GM23338 (cell line): ENCODE results near the gene AMOTL1. TPM values are rescaled to one million over a fixed set of nuclear protein-coding genes. Genes with fewer than 3 reads are reported as not detected.

Source experiments
- ATAC-seq: fragments of 200-7000 bp; cut with Tn5 transposase; 3 replicates; pipeline ENCODE4 v1.9.1; 2020
- DNase-seq: peaks from one replicate; pipeline ENCODE4 v3.0.0-alpha.2; 2015; ENCODE audit warnings: low spot score
- H2AFZ ChIP-seq: fragments of 200-600 bp; sonication (generic); 2 replicates; pipeline ENCODE4 v1.8.0; 2016; ENCODE audit warnings: antibody characterized with exemption, mild to moderate bottlenecking, moderate library complexity
- H3F3A ChIP-seq: fragments of 200-600 bp; sonication (generic); replicated peaks from 2 replicates; pipeline ENCODE4 v1.8.0; 2017; ENCODE audit warnings: antibody characterized with exemption, mixed run types, low read depth
- H3K27ac ChIP-seq: fragments of 200-600 bp; sonication (generic); 2 replicates; pipeline ENCODE4 v1.6.1; 2016; ENCODE audit warnings: low read depth
- H3K27me3 ChIP-seq: fragments of 200-600 bp; sonication (generic); 2 replicates; pipeline ENCODE4 v1.8.0; 2016; ENCODE audit warnings: mild to moderate bottlenecking, mixed run types, moderate library complexity; ENCODE audit not compliant: insufficient read depth
- H3K36me3 ChIP-seq: fragments of 200-600 bp; sonication (generic); 2 replicates; pipeline ENCODE4 v1.8.0; 2016; ENCODE audit warnings: mild to moderate bottlenecking; ENCODE audit not compliant: insufficient read depth
- H3K4me1 ChIP-seq: fragments of 200-600 bp; sonication (generic); 2 replicates; pipeline ENCODE4 v1.8.0; 2016; ENCODE audit warnings: mild to moderate bottlenecking, moderate library complexity; ENCODE audit not compliant: insufficient read depth
- H3K4me2 ChIP-seq: fragments of 200-600 bp; sonication (generic); 2 replicates; pipeline ENCODE4 v1.7.1; 2017; ENCODE audit warnings: mixed run types
- H3K4me3 ChIP-seq: fragments of 200-600 bp; sonication (generic); 2 replicates; pipeline ENCODE4 v1.6.1; 2016; ENCODE audit warnings: mixed run types
- H3K79me2 ChIP-seq: fragments of 200-600 bp; sonication (generic); replicated peaks from 2 replicates; pipeline ENCODE4 v1.8.0; 2017; ENCODE audit warnings: mild to moderate bottlenecking; ENCODE audit not compliant: insufficient read depth
- H3K9me2 ChIP-seq: fragments of 200-600 bp; sonication (generic); 2 replicates; pipeline ENCODE4 v1.8.0; 2017; ENCODE audit not compliant: insufficient read depth
- H4K20me1 ChIP-seq: fragments of 200-600 bp; sonication (generic); replicated peaks from 2 replicates; pipeline ENCODE4 v1.8.0; 2017; ENCODE audit warnings: mild to moderate bottlenecking; ENCODE audit not compliant: insufficient read depth
- H3K27ac Mint-ChIP-seq: 2 replicates; pipeline ENCODE4 v1.8.0; 2020; ENCODE audit warnings: inconsistent platforms, mild to moderate bottlenecking, moderate library complexity, mixed read lengths
- H3K27me3 Mint-ChIP-seq: 3 replicates; pipeline ENCODE4 v1.8.0; 2022; ENCODE audit warnings: low read depth, mild to moderate bottlenecking, moderate library complexity, mixed read lengths, inconsistent platforms; ENCODE audit not compliant: insufficient read depth, poor library complexity
- H3K36me3 Mint-ChIP-seq: 3 replicates; pipeline ENCODE4 v1.8.0; 2021; ENCODE audit warnings: low read depth, mild to moderate bottlenecking, inconsistent platforms, moderate library complexity, mixed read lengths
- H3K4me1 Mint-ChIP-seq: 3 replicates; pipeline ENCODE4 v1.8.0; 2020; ENCODE audit warnings: mild to moderate bottlenecking, inconsistent platforms, mixed read lengths
- H3K4me3 Mint-ChIP-seq: 3 replicates; pipeline ENCODE4 v1.8.0; 2021; ENCODE audit warnings: moderate library complexity, mild to moderate bottlenecking, inconsistent platforms, mixed read lengths
- H3K9me3 Mint-ChIP-seq: 3 replicates; pipeline ENCODE4 v1.8.0; 2020; ENCODE audit warnings: moderate library complexity, mild to moderate bottlenecking, inconsistent platforms, mixed read lengths
- CREB1 ChIP-seq: fragments of 250-450 bp; sonication (Bioruptor Pico); IDR thresholded peaks from 2 replicates; pipeline ENCODE4 v1.5.0; 2020; ENCODE audit warnings: low read depth, mild to moderate bottlenecking, moderate library complexity
- EZH2 ChIP-seq: fragments of 200-600 bp; sonication (generic); IDR thresholded peaks from one replicate; pipeline ENCODE4 v1.8.0; 2017; ENCODE audit warnings: antibody characterized with exemption, mild to moderate bottlenecking, low read depth; ENCODE audit not compliant: unreplicated experiment
- EZH2phosphoT487 ChIP-seq: fragments of 200-600 bp; sonication (generic); IDR thresholded peaks from one replicate; pipeline ENCODE4 v1.8.1; 2018; ENCODE audit warnings: antibody characterized with exemption; ENCODE audit not compliant: unreplicated experiment
- JUNB ChIP-seq: IDR thresholded peaks from one replicate; pipeline ENCODE4 v1.6.1; 2016; ENCODE audit warnings: antibody characterized with exemption; ENCODE audit not compliant: unreplicated experiment
- NANOG ChIP-seq: IDR thresholded peaks from 2 replicates; pipeline ENCODE4 v1.6.1; 2016; ENCODE audit warnings: antibody characterized with exemption, borderline replicate concordance
- POLR2AphosphoS5 ChIP-seq: IDR thresholded peaks from 2 replicates; pipeline ENCODE4 v1.6.1; 2016; ENCODE audit warnings: antibody characterized with exemption, low read depth
- STAT1 ChIP-seq: IDR thresholded peaks from one replicate; pipeline ENCODE4 v1.6.1; 2016; ENCODE audit warnings: antibody characterized with exemption; ENCODE audit not compliant: unreplicated experiment
- ZNF114 ChIP-seq: fragments of 250-450 bp; sonication (Bioruptor Pico); IDR thresholded peaks from 2 replicates; pipeline ENCODE4 v1.5.0; 2020; ENCODE audit warnings: mild to moderate bottlenecking, moderate library complexity
- ZNF331 ChIP-seq: fragments of 250-450 bp; sonication (Bioruptor Pico); IDR thresholded peaks from 2 replicates; pipeline ENCODE4 v1.5.0; 2020; ENCODE audit warnings: low read depth, mild to moderate bottlenecking, moderate library complexity
- polyA plus RNA-seq: library from polyadenylated mRNA; unstranded; fragments of >200 nt; fragmentation: Nextera tagmentation; extraction: Ambion mirVana; gene quantifications from 2 replicates; pipeline ENCODE4 v1.2.1, GENCODE V29; 2016
- total RNA-seq: library from RNA; depleted of rRNA; stranded (reverse); fragments of >200 nt; shearing (Covaris generic); gene quantifications from 2 replicates; pipeline ENCODE4 v1.2.3, GENCODE V29; 2014
- TF ChIP-seq, protein P1 (sequence below): fragments of 250-450 bp; sonication (Bioruptor Pico); IDR thresholded peaks from 2 replicates; pipeline ENCODE4 v1.5.0; 2020; ENCODE audit warnings: mild to moderate bottlenecking, moderate library complexity
- TF ChIP-seq, protein P2 (sequence below): IDR thresholded peaks from 2 replicates; pipeline ENCODE4 v1.6.1; 2016; ENCODE audit warnings: antibody characterized with exemption
- TF ChIP-seq, protein P3 (sequence below), 2 experiments: fragments of 200-600 bp in 1 of 2; sonication (generic) in 1 of 2; conservative IDR thresholded peaks; 2 replicates each; pipeline versions ENCODE4 v1.5.1 to v1.6.1; 2016 to 2017; ENCODE audit warnings: antibody characterized with exemption in 2 of 2, low read depth in 2 of 2, mild to moderate bottlenecking in 2 of 2, moderate library complexity in 1 of 2
- TF ChIP-seq, protein P4 (sequence below): IDR thresholded peaks from one replicate; pipeline ENCODE4 v1.6.1; 2018; ENCODE audit warnings: antibody characterized with exemption; ENCODE audit not compliant: unreplicated experiment

AMOTL1 gene
- total and polyA plus RNA-seq, 2 experiments from 2014 or later = 4.3 to 18.7 TPM

DNA sequence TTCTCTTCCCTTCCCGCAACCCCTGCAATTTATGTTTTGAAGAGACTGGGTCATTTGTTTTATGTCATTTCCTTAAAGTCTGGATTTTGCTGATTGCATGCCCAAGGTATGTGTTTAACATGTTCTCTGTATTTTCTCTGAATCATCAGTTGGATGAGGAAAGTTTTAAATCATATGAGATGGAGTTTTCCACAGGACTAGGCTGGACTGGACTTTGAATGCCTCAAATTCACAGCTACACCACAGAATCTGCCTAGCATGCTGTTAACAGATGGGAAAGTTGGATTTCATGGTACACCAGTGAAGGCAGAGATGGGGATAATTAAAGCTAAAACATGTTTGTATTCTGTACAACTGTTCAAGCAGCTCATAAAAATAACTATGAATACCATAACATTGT, 142.6 kb downstream of the AMOTL1 start:
- H3K9me3 Mint-ChIP-seq = no peaks in the 10 kb centered on the region; the same call in 2 of the 3 replicates
- no peak for ATAC-seq
- Histone ChIP-seq H3K79me2 (no peaks in the 10 kb centered on the region), H3K9me2 (no peaks in the 10 kb centered on the region), H3K4me3 (no peak overlapping the region), H3F3A (no peaks in the 10 kb centered on the region), H3K4me2 (no peak overlapping the region), H3K27ac (no peak overlapping the region), H2AFZ (no peak overlapping the region), H3K36me3 (no peaks in the 10 kb centered on the region), H3K27me3 (no peaks in the 10 kb centered on the region), H4K20me1 (no peaks in the 10 kb centered on the region), H3K4me1 (no peaks in the 10 kb centered on the region)
- no peak overlapping the region for H3K4me3 Mint-ChIP-seq
- no peaks in the 10 kb centered on the region for H3K36me3 Mint-ChIP-seq
- H3K27me3 Mint-ChIP-seq = no peaks in the 10 kb centered on the region
- TF ChIP-seq, protein P1, sequence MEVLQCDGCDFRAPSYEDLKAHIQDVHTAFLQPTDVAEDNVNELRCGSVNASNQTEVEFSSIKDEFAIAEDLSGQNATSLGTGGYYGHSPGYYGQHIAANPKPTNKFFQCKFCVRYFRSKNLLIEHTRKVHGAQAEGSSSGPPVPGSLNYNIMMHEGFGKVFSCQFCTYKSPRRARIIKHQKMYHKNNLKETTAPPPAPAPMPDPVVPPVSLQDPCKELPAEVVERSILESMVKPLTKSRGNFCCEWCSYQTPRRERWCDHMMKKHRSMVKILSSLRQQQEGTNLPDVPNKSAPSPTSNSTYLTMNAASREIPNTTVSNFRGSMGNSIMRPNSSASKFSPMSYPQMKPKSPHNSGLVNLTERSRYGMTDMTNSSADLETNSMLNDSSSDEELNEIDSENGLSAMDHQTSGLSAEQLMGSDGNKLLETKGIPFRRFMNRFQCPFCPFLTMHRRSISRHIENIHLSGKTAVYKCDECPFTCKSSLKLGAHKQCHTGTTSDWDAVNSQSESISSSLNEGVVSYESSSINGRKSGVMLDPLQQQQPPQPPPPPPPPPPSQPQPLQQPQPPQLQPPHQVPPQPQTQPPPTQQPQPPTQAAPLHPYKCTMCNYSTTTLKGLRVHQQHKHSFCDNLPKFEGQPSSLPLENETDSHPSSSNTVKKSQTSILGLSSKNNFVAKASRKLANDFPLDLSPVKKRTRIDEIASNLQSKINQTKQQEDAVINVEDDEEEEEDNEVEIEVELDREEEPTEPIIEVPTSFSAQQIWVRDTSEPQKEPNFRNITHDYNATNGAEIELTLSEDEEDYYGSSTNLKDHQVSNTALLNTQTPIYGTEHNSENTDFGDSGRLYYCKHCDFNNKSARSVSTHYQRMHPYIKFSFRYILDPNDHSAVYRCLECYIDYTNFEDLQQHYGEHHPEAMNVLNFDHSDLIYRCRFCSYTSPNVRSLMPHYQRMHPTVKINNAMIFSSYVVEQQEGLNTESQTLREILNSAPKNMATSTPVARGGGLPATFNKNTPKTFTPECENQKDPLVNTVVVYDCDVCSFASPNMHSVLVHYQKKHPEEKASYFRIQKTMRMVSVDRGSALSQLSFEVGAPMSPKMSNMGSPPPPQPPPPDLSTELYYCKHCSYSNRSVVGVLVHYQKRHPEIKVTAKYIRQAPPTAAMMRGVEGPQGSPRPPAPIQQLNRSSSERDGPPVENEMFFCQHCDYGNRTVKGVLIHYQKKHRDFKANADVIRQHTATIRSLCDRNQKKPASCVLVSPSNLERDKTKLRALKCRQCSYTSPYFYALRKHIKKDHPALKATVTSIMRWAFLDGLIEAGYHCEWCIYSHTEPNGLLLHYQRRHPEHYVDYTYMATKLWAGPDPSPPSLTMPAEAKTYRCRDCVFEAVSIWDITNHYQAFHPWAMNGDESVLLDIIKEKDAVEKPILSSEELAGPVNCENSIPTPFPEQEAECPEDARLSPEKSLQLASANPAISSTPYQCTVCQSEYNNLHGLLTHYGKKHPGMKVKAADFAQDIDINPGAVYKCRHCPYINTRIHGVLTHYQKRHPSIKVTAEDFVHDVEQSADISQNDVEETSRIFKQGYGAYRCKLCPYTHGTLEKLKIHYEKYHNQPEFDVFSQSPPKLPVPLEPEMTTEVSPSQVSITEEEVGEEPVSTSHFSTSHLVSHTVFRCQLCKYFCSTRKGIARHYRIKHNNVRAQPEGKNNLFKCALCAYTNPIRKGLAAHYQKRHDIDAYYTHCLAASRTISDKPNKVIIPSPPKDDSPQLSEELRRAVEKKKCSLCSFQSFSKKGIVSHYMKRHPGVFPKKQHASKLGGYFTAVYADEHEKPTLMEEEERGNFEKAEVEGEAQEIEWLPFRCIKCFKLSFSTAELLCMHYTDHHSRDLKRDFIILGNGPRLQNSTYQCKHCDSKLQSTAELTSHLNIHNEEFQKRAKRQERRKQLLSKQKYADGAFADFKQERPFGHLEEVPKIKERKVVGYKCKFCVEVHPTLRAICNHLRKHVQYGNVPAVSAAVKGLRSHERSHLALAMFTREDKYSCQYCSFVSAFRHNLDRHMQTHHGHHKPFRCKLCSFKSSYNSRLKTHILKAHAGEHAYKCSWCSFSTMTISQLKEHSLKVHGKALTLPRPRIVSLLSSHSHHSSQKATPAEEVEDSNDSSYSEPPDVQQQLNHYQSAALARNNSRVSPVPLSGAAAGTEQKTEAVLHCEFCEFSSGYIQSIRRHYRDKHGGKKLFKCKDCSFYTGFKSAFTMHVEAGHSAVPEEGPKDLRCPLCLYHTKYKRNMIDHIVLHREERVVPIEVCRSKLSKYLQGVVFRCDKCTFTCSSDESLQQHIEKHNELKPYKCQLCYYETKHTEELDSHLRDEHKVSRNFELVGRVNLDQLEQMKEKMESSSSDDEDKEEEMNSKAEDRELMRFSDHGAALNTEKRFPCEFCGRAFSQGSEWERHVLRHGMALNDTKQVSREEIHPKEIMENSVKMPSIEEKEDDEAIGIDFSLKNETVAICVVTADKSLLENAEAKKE = no peak
- TF ChIP-seq ZNF331 (no peak), STAT1 (no peak), ZNF114 (CRISPR knock-in tag) (no peak), NANOG (no peak), EZH2phosphoT487 (no peak), POLR2AphosphoS5 (no peak), EZH2 (no peak), JUNB (no peak), CREB1 (CRISPR knock-in tag) (no peak)
- TF ChIP-seq, protein P2, sequence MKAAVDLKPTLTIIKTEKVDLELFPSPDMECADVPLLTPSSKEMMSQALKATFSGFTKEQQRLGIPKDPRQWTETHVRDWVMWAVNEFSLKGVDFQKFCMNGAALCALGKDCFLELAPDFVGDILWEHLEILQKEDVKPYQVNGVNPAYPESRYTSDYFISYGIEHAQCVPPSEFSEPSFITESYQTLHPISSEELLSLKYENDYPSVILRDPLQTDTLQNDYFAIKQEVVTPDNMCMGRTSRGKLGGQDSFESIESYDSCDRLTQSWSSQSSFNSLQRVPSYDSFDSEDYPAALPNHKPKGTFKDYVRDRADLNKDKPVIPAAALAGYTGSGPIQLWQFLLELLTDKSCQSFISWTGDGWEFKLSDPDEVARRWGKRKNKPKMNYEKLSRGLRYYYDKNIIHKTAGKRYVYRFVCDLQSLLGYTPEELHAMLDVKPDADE = no peak
- TF ChIP-seq, protein P3, sequence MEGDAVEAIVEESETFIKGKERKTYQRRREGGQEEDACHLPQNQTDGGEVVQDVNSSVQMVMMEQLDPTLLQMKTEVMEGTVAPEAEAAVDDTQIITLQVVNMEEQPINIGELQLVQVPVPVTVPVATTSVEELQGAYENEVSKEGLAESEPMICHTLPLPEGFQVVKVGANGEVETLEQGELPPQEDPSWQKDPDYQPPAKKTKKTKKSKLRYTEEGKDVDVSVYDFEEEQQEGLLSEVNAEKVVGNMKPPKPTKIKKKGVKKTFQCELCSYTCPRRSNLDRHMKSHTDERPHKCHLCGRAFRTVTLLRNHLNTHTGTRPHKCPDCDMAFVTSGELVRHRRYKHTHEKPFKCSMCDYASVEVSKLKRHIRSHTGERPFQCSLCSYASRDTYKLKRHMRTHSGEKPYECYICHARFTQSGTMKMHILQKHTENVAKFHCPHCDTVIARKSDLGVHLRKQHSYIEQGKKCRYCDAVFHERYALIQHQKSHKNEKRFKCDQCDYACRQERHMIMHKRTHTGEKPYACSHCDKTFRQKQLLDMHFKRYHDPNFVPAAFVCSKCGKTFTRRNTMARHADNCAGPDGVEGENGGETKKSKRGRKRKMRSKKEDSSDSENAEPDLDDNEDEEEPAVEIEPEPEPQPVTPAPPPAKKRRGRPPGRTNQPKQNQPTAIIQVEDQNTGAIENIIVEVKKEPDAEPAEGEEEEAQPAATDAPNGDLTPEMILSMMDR (conservative IDR thresholded peaks at IDR 0.05; ENCODE audit: low read depth in 2 of 2) = no peak
- TF ChIP-seq, protein P4, sequence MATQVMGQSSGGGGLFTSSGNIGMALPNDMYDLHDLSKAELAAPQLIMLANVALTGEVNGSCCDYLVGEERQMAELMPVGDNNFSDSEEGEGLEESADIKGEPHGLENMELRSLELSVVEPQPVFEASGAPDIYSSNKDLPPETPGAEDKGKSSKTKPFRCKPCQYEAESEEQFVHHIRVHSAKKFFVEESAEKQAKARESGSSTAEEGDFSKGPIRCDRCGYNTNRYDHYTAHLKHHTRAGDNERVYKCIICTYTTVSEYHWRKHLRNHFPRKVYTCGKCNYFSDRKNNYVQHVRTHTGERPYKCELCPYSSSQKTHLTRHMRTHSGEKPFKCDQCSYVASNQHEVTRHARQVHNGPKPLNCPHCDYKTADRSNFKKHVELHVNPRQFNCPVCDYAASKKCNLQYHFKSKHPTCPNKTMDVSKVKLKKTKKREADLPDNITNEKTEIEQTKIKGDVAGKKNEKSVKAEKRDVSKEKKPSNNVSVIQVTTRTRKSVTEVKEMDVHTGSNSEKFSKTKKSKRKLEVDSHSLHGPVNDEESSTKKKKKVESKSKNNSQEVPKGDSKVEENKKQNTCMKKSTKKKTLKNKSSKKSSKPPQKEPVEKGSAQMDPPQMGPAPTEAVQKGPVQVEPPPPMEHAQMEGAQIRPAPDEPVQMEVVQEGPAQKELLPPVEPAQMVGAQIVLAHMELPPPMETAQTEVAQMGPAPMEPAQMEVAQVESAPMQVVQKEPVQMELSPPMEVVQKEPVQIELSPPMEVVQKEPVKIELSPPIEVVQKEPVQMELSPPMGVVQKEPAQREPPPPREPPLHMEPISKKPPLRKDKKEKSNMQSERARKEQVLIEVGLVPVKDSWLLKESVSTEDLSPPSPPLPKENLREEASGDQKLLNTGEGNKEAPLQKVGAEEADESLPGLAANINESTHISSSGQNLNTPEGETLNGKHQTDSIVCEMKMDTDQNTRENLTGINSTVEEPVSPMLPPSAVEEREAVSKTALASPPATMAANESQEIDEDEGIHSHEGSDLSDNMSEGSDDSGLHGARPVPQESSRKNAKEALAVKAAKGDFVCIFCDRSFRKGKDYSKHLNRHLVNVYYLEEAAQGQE = no peak
- peaks cover 2% of the 10 kb centered on the region; the same call in 1 of the 3 replicates for H3K4me1 Mint-ChIP-seq
- H3K27ac Mint-ChIP-seq = no peak overlapping the region
- DNase-seq = no peak
